ENCODE measurements around the gene ELN. TPM values are rescaled to one million over a fixed set of nuclear protein-coding genes. Genes with fewer than 3 reads are reported as not detected.

ELN gene
- total and polyA plus RNA-seq, 2 donors (not counting 3 experiments of a cell fraction or from before 2014, with no cell fraction given) = 1.7 to 2.6 TPM

DNA sequence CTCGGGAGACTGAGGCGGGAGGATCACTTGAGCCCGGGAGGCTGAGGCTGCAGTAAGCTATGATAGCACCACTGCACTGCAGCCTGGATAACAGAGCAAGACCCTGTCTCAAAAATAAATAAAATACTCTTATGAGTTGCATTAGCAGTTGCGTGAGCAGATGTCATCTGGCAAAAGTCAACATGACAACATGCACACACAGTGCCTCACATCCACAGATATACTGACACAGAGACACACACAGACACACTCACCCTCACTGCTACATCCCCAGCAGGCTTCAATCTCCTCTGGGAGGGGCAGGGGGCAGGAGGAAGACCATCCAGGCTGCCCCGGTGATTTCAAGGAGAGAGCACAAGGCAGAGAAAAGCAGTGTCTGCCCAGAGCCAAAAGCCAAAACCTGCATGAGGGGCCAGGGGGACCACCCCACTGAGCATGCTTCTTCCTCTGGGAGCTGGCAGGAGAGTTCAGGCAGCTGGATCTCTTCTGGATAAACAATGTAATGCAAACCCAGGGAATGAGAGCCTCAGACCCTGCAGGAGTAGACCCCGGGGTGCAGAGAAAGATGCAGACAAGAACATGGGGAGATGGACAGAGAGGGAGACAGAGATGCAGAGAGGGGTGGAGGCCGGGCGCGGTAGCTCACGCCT is 9.6 kb upstream of the ELN start:
- H3K4me2 ChIP-seq (ENCODE audit: insufficient read depth, low read length) = no peak overlapping the region
- no peaks in the 10 kb centered on the region for H4K20me1 ChIP-seq (replicated peaks; ENCODE audit: control insufficient read depth, extremely low read depth, insufficient read depth, low read length)
- no peaks in the 10 kb centered on the region for H3K79me2 ChIP-seq (ENCODE audit: control insufficient read depth, insufficient read depth, low read length)
- intact Hi-C loops (cut with micrococcal nuclease) (no loop called here), dilution Hi-C loops (cut with MboI; ENCODE audit: extremely low pct_ligation_motif_present, low sequenced_read_pairs) (no loop called here)
- peaks cover 12% of the 10 kb centered on the region for H3K4me1 ChIP-seq (ENCODE audit: control insufficient read depth, extremely low read depth, insufficient read depth, low read length)
- no peak overlapping the region for H3K27ac ChIP-seq (ENCODE audit: insufficient read depth, low read depth, low read length)
- H3K36me3 ChIP-seq (ENCODE audit: control insufficient read depth in 2 of 2, extremely low read depth in 1 of 2, insufficient read depth in 2 of 2, low read length in 2 of 2) = no peaks in the 10 kb centered on the region
- no peaks in the 10 kb centered on the region for H3K27me3 ChIP-seq (ENCODE audit: control insufficient read depth in 2 of 2, insufficient read depth in 2 of 2, low read length in 2 of 2)
- no peak for FAIRE-seq
- no peak overlapping the region for H3K4me3 ChIP-seq (replicated peaks in 1 of 3; ENCODE audit: insufficient read depth in 1 of 3, low read depth in 1 of 3, low read length in 3 of 3)
- no peak for DNase-seq (ENCODE audit: low read depth, low spot score)
- H2AFZ ChIP-seq (ENCODE audit: low read depth, low read length) = no peak overlapping the region
- H3K9ac ChIP-seq (replicated peaks; ENCODE audit: extremely low read depth, insufficient read depth, low read length) = no peak overlapping the region
- TF ChIP-seq POLR2AphosphoS5 (IDR thresholded peaks at IDR 0.05; ENCODE audit: insufficient read depth, low read depth, low read length) (no peak), JUN (IDR thresholded peaks at IDR 0.05; ENCODE audit: borderline replicate concordance, insufficient read depth, insufficient read length, low read depth) (no peak), POLR2A (IDR thresholded peaks at IDR 0.05; ENCODE audit: low read depth, low read length) (no peak), GATA2 (IDR thresholded peaks at IDR 0.05; ENCODE audit: insufficient read depth, insufficient read length, low read depth, low read length) (no peak), EZH2 (IDR thresholded peaks at IDR 0.05; ENCODE audit: borderline replicate concordance, low read depth, low read length, severe bottlenecking) (no peak), CTCF (IDR thresholded peaks at IDR 0.05; ENCODE audit: extremely low read depth in 1 of 2, insufficient read depth in 1 of 2, low read depth in 1 of 2, low read length in 2 of 2) (no peak), MYC (IDR thresholded peaks at IDR 0.05; ENCODE audit: low read depth, low read length) (no peak), FOS (IDR thresholded peaks at IDR 0.05; ENCODE audit: borderline replicate concordance, insufficient read depth, low read length) (no peak)
- TF ChIP-seq, protein P1, sequence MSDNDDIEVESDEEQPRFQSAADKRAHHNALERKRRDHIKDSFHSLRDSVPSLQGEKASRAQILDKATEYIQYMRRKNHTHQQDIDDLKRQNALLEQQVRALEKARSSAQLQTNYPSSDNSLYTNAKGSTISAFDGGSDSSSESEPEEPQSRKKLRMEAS (IDR thresholded peaks at IDR 0.05; ENCODE audit: insufficient read depth, insufficient read length) = no peak
- POLR2A ChIA-PET = no interaction called here
- no peaks in the 10 kb centered on the region for H3K9me3 ChIP-seq (replicated peaks; ENCODE audit: control insufficient read depth, insufficient read depth, low read length)
- BruUV-seq (replicated peaks) = no TSS peak
- H3K9me1 ChIP-seq (replicated peaks; ENCODE audit: control insufficient read depth, extremely low read depth, insufficient read depth, low read length) = no peaks in the 10 kb centered on the region
- CTCF ChIA-PET = interaction anchor here (0.6 to 2.1 kb wide), 3 partner anchors 8 to 220 kb away, joined by 4 to 11 read pairs (median 4); no protein-coding TSS in a partner anchor

All from endothelial cell of umbilical vein (primary cell).